ENCODE results near the gene TOM1L2. TPM values are rescaled to one million over a fixed set of nuclear protein-coding genes. Genes with fewer than 3 reads are reported as not detected.

TOM1L2 gene
- polyA plus RNA-seq, 1 donor from 2014 or later: 40.9 TPM

GRCh38 chr17:17884391-17885357, 87.5 kb downstream of the TOM1L2 start:
- H3K27ac ChIP-seq (ENCODE audit: low read length): peak overlapping the region; percentile 71

More at GRCh38 chr17:17884391-17885357, 87.5 kb downstream of the TOM1L2 start:
- Histone ChIP-seq H4K20me1 (ENCODE audit: insufficient read depth) (no peaks in the 10 kb centered on the region), H3K9ac (ENCODE audit: low read length) (peak overlapping the region; percentile 42), H3K4me2 (ENCODE audit: low read length) (peak overlapping the region; percentile 34), H3K4me3 (ENCODE audit: low read length) (peak overlapping the region; percentile 47), H3F3A (ENCODE audit: insufficient read depth, low read length, poor library complexity, severe bottlenecking) (no peaks in the 10 kb centered on the region), H3K79me2 (replicated peaks; ENCODE audit: insufficient read depth, low read length) (no peaks in the 10 kb centered on the region), H2AFZ (ENCODE audit: low read depth, low read length) (no peak overlapping the region), H3K27me3 (ENCODE audit: insufficient read depth, low read depth, low read length) (no peaks in the 10 kb centered on the region), H3K36me3 (ENCODE audit: insufficient read depth, low read length) (no peaks in the 10 kb centered on the region), H3K9me2 (ENCODE audit: insufficient read depth, low read length) (no peaks in the 10 kb centered on the region), H3K9me3 (ENCODE audit: low read length) (no peaks in the 10 kb centered on the region)
- TF ChIP-seq EP300 (conservative IDR thresholded peaks at IDR 0.05; ENCODE audit: poor library complexity, severe bottlenecking): no peak
- TF ChIP-seq POLR2AphosphoS5 (IDR thresholded peaks at IDR 0.05): no peak
- no peak for TF ChIP-seq EZH2 (IDR thresholded peaks at IDR 0.05; ENCODE audit: borderline replicate concordance, insufficient read depth, low read length, poor library complexity, severe bottlenecking)
- TF ChIP-seq CTCF (IDR thresholded peaks at IDR 0.05; ENCODE audit: poor library complexity, severe bottlenecking): peak; percentile 10
- no peak for TF ChIP-seq RAD21 (conservative IDR thresholded peaks at IDR 0.05)
- TF ChIP-seq SMC3 (conservative IDR thresholded peaks at IDR 0.05; ENCODE audit: poor library complexity): no peak
- TF ChIP-seq REST (IDR thresholded peaks at IDR 0.05; ENCODE audit: borderline replicate concordance): peak; percentile 33
- TF ChIP-seq MXI1 (conservative IDR thresholded peaks at IDR 0.05; ENCODE audit: poor library complexity, severe bottlenecking): peak; percentile 12
- no peak for TF ChIP-seq TAF1 (IDR thresholded peaks at IDR 0.05; ENCODE audit: low read depth)

Measured in neural cell (in vitro differentiated cells).